HG03039 (cell line): Measurements from ENCODE around the gene CSRNP3.

Source experiments
- ATAC-seq: cut with Tn5 transposase; IDR thresholded peaks from one replicate; pipeline ENCODE4 v1.9.1; 2021; ENCODE audit warnings: mild to moderate bottlenecking, moderate library complexity; ENCODE audit not compliant: unreplicated experiment

Gene CSRNP3

DNA sequence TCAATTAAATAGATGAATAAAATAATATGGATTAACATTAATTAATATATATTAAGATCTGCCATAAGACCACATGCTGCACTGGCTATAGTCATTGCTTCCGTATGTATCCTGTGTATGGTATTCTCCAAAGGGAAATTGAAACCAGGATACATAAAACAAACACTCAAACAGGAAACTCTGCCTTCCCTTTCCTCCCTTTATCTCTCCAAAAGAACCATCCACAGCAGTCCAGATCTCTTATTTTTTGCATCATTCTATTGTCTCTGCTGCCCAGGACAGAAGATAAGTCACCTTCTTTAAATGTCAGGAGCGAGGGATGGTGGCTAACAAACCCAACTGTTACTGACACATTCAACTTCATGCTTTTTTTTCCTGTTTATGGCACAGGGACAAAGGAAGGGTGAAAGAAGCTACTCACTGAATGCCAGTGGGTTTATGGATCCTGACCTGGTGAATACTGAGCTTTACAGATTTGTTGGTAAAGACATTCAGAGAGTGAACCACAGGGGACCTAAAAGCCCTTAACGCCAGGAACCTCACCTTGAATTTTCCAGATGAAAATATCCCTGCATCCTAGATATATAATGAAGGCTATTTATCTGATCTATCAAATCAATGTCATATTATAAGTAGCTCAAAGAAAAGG, 67.5 kb downstream of the CSRNP3 start:
- ATAC-seq, result no peak

DNA sequence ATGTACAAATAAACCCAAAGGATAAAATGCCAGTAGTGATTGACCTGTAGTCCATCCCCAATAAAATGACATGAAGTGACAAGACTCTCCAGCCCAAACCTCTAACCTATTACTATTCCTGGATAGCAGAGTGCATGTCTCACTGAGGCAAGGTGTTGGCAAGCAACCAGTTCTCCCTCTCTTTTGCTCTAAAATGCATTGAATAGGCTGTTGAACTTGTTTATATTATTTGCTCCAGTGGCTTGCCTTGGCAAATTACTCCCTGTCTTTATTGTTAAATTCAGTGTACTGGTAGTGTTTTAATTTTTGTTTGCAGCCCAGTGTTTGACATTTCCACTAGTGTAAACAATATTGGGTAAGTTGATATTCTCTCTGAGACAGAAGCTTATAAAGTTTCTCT, 70.5 kb downstream of the CSRNP3 start:
- ATAC-seq, result no peak

DNA sequence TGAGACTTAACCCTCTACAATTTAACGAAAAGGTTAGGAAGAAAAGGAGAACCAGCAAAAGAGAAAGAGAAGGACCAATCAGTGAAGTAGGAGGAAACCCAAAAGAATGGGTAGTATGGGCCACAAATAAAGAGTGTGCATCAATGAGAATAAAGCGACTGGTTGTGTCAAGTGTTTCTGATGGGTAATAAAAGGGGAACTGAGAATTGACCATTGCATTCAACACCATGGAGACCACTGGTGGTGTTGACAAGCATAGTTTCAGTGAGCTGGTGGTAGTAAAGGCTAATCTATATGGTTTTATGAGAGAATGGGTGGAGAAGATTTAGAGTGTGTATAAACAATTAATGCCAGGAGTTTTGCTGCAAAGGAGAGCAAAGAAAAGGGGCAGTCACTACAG, 75.4 kb downstream of the CSRNP3 start:
- ATAC-seq, result peak; percentile 63

DNA sequence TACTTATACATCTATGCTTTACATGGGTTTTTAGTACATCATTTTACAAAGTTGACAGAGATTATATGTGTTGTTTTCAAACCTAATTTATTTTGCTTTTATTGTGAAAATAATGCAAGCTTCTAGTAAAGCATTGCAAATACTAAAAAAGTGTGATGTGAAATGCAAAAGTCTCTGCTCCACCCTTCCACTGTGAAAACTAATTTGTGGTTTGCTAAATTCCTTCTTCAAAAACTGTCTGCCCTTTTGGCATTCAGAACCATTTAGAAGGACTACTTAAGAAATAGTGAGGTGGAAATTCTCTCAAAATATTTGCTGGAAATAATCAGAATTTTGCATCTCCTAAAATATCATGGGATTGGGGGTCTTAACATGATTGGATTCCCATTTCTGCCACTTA, 78.4 kb downstream of the CSRNP3 start:
- no peak for ATAC-seq

DNA sequence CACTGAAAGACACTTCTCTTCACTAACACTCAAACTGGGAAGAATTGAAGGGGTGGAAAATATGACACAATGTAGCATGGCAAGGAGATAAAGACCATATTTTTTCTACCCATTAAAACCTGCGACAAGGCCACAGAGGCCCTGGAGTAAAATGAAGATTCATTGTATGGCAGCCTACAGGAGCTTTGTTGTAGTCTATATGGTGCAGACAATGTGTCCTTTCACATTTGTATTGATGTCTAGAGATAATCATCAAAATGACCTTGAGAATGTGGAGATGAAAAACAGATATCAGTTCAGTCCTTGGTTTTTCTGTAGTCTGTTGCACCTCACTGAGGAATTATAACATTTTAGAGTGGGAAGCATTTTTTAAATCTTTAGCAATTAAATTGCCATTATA, 80.1 kb downstream of the CSRNP3 start:
- no peak for ATAC-seq

DNA sequence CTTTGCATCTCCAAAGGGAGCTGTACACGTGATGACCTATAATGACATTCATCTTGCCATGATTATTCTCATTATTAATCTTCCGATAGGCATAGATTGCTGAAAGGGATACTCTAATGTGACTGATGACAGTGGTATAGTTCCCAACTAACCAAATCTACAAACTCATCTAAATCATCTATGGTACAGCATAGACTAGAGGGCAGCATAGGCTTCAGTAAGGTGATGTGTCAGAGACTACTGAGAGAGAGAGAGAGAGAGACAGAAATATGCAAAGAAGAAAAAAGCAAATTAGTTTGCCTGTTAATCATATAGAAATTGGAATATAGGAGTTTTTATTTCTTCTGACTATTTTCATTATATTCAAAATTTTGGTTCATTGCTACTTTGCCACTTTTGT, 89.3 kb downstream of the CSRNP3 start:
- no peak for ATAC-seq

DNA sequence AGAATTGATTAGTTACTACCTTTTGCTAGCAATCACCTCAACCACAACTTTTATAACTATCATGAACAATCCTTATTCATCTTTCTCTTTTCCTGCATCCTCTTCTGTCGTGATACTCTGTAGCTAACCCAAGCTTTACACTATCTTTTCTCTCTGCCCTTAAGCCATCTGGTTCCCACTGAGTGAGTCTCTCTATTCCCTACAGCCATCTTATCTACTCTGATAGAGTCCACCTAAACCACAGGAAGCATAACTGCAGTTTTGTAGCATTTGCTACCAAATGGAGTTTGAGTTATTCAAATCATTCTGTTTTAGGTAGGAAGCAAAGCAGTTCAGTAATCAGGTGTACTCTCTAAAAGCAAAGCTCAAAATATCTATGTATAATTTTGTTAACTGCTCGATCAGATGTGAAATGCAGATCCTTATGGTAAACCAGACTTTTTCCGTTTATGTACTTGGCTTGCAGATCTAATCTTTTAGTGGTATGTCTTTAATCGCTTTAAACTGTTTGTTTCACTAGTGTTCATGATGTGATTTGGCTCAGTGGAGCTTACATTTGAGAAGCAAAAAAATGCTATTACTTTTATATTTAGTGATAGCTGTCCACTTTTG, 91.0 kb downstream of the CSRNP3 start:
- ATAC-seq, result no peak

DNA sequence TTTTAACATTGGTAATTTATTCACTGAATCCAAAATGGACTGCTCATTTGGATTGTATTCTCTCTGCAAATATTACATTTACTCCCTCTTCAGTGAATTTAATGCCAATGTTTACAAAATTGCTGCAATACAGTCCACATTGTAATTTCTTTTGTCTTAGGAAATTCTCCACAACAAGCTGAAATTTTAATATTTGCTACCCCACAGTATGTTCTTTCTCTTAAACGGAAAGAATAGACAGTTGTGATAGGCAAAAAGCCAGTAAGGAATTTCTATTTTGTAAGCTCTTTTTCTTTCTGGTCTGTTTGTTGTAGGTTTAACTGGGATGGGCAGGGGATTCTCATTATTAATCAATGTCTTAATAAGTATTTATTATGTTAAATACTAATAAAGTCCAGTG, 92.0 kb downstream of the CSRNP3 start:
- ATAC-seq, result no peak

DNA sequence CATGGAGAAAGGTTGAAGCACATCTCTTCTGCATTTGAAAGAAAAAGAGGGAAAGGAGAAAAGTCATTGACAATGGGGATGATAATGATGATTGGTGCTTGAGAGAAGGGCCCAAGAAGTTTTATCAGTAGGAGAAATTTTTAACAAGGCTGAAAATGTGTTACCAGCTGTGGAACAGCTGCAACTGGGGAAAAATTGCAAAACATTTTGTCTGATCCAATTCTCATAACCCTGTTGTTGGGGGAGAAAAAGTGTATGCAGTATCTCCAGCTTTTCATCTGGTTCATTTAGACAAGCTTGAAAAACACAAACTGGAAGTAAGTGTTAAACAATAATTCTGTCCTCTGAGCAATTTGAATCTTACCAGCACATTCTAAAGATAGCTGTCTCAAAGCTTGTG, 92.7 kb downstream of the CSRNP3 start:
- no peak for ATAC-seq

DNA sequence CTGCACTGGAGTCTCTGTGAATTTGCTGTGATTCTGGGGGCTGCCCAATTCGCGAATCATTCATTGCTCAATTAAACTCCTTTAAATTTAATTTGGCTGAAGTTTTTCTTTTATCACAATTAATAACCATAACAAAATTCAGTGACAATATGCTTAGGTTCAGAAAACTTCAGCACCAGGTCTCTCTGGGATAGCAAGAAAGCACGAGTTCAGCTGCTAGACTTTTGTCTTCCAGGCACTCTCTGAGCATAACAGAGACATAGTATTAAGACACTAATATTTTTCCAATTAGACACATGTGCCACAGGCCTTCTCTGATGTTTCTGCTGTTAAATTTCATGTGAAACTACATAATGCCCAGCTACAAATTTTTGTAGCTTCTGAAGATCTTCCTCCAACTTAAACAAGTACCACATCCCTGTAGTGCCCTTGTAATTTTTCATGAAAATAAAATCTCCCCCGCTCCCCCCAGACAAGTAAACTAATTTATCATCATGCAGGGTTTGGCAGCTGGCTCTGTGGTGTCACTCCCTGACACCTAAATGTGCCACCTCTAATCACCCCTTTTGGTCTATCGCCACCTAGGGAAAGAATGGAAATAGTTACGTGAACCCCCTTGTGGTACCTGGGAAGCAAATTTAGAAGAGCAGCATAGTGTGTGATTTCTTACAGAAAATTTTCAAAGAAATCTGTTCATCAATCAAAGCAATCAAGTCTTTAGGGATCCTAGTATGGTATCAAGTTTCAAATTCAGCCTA, 94.1 kb downstream of the CSRNP3 start:
- ATAC-seq, result no peak

DNA sequence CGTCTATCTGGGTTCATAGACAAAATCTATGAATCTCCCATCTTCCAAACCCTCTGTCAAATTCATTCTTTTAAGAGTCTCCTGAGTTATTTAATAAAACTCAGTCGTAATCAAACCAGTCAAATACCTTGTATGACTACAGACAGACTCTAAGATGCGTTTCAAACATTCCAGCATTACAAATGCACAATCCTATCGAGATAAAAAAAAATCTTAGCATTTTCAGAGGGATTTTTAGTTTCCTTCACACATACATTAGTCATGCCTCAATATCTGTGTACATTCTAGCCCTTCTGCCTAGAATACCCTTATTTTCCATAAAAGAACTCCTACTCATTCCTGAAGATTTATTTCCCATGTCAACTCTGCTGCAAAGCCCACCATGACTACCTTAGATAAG, 96.5 kb downstream of the CSRNP3 start:
- ATAC-seq, result no peak

DNA sequence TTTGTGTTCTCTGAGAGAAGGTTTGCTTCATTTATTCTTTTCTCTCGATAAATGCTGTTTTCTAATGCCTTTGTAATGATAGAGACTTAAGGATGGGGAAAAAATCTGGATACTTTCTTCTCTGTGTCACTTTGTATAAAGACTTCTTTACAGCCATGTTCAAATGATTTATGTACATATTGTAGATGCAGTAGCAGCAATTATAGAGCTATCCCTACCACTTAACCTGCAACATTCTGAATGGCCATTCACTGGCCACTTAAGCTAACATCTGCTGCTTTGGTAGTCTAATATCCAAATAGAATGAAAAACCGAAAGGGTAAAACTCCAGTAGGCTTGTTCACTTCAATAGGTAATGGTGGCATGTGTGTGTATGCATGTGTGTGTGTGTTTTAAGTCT, 97.8 kb downstream of the CSRNP3 start:
- no peak for ATAC-seq

DNA sequence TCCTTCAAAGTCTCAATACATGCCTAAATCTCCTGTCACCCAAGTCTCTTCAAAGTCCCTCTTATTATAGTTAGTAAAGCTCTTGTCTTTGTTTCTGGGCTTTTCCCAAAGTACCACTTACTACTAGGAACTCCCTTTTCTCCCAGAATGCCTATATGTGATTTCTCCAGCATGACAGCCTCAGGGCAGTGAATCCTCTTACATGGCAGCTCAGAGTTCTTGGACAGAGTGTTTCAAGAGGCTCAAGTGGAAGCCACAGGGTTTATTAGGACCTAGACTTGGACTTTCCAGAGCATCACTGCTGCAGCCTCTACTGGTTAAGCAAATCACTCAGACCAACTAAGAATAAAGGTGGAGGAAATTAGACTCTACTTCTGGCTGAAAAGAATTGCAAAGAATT, 98.9 kb downstream of the CSRNP3 start:
- no peak for ATAC-seq

DNA sequence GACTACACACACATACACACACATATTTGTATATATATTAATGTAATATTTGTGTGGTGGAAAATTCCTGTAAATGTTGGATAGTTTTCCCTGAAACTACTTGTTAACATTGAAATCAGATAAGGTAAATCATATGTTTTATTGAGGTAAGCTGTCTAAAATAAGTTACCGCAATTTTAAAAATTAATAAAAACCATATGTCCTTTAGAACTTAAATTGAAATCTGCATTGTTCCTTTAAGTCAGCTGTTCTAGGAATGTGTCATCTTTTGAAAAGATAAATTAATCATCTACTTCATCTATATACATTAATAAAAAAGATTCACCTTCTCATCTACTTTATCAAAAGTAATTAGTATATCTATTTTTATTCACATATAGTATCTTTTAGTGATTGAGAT, 102.0 kb downstream of the CSRNP3 start:
- no peak for ATAC-seq

DNA sequence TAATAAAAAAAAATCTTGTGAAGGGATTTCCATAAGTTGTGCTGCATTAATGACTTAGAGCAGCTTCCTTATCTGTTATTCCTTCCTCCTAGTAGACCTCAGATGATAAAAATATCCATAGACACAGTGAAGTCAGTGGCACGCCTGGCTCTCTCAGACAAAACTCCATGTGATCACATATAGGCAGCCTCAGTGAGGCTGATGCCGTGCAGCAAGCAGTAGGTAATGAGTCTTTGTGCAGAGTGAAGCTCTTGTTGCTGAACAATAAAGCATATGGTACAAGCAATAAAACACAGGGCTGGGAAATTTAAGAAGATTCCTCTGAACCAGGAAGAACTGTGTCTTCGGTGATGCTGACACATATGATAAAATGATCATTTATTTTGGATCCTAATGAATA, 102.7 kb downstream of the CSRNP3 start:
- no peak for ATAC-seq

DNA sequence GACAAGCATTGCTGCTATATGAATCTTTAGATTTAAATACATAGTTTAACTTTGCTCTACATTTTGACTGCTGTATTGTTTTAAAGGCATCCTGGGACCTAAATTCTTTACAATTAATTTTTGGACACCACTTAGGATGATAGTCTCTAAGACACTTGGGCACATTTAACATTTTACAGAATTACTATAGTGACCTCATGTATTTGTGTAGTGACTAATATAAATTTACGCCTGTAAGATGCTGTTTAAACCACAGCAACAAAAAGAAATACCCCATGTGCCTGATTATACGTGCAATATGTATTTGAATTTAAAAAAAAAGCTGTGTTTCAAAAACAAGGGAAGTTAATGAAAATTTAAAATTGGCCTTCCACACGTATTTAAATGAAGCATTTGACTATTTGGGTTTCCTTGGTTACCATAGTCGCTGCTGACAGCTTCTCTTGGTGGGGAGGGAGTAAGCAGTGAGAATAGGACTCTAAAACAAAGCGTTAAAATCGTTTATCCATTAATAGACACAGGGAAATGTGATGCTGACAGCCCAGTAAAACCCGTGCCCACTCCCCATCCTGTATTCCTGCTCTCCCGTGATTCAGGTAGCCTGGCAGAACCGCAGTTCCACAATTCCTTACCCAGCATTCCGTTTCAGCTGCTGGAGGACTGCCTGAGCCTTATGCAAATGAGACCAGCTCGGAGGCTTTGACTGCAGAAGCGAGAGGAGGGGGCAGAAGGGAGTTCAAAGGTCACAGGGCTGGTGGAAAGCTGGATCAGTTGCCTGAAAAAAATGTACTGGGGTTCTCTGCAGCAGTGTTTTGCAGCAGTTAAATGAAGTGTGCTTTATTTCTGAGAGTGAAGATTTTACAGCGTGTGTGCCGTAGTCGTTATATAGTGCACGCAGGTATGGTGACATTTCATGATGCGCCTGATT, 104.3 kb downstream of the CSRNP3 start:
- ATAC-seq, result no peak

DNA sequence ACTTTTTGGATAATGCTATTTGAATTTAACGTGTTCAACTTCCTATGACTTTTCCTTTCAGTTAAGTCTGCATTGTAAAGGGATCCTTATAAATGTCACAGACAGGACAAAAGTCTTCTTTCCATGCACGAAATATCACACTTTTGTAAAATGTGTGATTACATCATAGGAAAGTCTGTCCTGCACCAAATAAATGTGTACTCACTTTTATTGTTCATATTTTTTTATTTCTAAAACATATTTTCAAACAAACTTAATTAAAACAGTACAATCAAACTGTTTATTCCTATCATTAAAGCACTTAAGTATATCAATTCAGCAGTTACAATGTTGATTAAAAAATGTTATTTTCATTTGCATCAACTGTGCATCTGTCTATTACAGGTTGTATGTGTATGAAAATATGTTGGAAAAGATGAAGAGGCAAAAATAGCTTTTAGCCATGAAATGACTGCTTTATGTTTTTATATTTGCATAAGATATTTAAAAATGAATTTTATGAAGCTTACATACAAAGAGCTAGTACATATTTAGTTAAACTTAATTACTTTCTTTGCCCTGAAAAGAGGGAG, 105.6 kb downstream of the CSRNP3 start:
- ATAC-seq, result no peak

DNA sequence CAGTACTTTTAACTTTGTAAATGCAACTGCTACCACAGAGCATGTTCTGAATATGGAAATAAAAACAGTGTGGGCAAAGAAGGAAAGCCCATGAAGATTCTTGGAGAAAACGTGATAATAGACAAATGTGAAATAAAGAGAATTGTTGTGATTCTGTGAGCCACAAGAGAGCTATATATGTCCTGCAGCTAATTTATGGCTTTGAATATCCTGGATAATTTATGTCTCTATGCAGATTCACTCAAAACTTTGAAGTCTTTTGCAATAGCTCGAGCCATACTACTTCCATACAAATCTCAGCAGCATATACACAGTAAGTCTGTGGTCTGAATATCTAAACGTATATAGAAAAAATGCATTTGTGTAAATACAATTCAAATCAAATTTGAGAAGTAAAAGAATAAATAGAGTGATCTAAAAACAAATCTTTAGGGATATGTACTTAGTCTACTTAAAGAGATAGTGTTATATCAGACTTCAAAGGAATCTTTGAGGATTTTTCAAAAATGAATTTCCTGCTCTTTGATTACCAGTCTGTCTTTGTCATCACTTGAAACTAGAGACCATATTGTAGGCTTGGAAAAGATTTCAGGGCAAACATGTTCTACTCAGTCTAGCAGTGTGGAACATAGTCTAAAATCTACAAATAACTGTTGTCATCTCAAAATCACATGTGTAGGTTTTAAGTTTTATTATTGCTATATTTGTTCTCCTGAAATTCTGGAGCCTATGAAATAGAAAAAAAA, 107.1 kb downstream of the CSRNP3 start:
- no peak for ATAC-seq

DNA sequence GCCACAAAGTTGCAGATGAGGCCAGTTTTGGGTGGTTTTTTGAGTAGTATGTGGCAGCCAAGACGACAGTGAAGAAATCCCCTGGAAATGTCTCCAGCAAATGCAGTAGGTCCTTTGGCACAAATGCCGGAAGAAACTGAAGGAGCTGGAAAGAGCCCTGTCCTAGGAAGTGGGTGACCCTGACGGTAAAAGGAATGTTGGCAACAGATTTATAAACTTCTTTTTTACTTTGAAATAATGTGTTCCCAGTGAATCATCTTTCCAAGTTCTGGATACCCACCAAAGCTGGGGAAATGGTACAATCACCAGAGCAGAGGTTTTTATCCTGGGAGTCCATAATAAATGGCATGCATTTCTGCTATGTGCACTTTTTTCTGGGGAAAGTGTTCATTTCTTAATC, 112.9 kb downstream of the CSRNP3 start:
- ATAC-seq, result no peak

DNA sequence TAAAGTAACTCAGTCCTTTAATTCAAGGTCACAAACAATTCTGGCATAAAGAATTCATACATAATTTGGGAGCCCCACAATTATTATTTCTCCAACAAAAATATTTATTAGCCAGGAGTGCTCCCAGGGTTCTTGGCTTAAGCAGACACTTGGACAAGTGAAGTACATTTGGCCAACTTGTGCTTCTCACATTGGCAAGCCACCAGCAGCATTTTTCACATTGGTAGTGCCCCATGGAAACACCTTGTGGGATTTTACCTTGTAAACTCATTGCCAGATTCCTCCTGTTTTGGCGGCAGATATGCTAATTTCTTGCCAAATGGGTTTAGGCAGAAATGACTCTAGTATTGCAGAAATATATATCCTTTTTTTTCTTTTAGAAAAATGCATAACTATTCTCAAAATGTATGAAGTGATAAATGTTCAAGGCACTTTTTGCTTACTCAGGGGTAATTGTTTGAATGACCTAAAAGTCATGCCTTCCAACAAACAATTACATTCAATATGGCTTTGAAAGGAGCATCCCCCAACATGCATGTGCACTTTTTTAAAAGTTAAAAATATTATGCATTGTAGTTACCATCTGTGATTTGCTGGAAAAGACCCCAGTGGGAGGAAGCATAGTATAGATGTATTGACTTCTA, 113.5 kb downstream of the CSRNP3 start:
- ATAC-seq, result no peak
